Endothelial cell (in vitro differentiated cells): Measurements from ENCODE around the gene TANGO6. TPM values are rescaled to one million over a fixed set of nuclear protein-coding genes. Genes with fewer than 3 reads are reported as not detected.

Source experiments
- DNase-seq: peaks from one replicate; pipeline ENCODE4 v3.0.0; 2021; ENCODE audit warnings: low spot score
- H3K27ac Mint-ChIP-seq: one replicate; pipeline ENCODE4 v1.8.0; 2021; ENCODE audit warnings: mixed read lengths, inconsistent platforms; ENCODE audit not compliant: unreplicated experiment
- H3K27me3 Mint-ChIP-seq: one replicate; pipeline ENCODE4 v1.8.0; 2021; ENCODE audit warnings: mild to moderate bottlenecking, moderate library complexity, mixed read lengths, inconsistent platforms; ENCODE audit not compliant: unreplicated experiment
- H3K36me3 Mint-ChIP-seq: one replicate; pipeline ENCODE4 v1.8.0; 2021; ENCODE audit warnings: mild to moderate bottlenecking, low read depth, mixed read lengths, inconsistent platforms; ENCODE audit not compliant: unreplicated experiment
- H3K4me1 Mint-ChIP-seq: one replicate; pipeline ENCODE4 v1.8.0; 2021; ENCODE audit warnings: mild to moderate bottlenecking, mixed read lengths, inconsistent platforms; ENCODE audit not compliant: unreplicated experiment
- H3K4me3 Mint-ChIP-seq: one replicate; pipeline ENCODE4 v1.8.0; 2021; ENCODE audit warnings: mild to moderate bottlenecking, mixed read lengths, inconsistent platforms; ENCODE audit not compliant: unreplicated experiment
- H3K9me3 Mint-ChIP-seq: one replicate; pipeline ENCODE4 v1.8.0; 2021; ENCODE audit warnings: mixed read lengths, inconsistent platforms; ENCODE audit not compliant: unreplicated experiment
- CTCF ChIP-seq: fragments of 200-600 bp; sonication (generic); IDR thresholded peaks from one replicate; pipeline ENCODE4 v1.5.0; 2021; ENCODE audit warnings: antibody characterized with exemption; ENCODE audit not compliant: unreplicated experiment
- total RNA-seq: library from RNA; stranded (reverse); fragmentation: NEBNext Ultra II Directional; extraction: Animal tissue kit (Norgen Biotek cat#: 25700); gene quantifications from one replicate; pipeline ENCODE4 v1.2.1, GENCODE V29; 2021; ENCODE audit not compliant: unreplicated experiment

Gene TANGO6
- total RNA-seq, 1 donor from 2014 or later: 10.4 TPM

GRCh38 chr16:68934402-68934801, 91.1 kb downstream of the TANGO6 start:
- no peaks in the 10 kb centered on the region for H3K4me1 Mint-ChIP-seq
- TF ChIP-seq CTCF: no peak
- no peak for DNase-seq
- no peaks in the 10 kb centered on the region for H3K9me3 Mint-ChIP-seq
- no peaks in the 10 kb centered on the region for H3K27me3 Mint-ChIP-seq
- H3K36me3 Mint-ChIP-seq: no peaks in the 10 kb centered on the region
- no peak overlapping the region for H3K27ac Mint-ChIP-seq
- no peak overlapping the region for H3K4me3 Mint-ChIP-seq

- Mint-ChIP-seq H3K27me3 (no peaks in the 10 kb centered on the region), H3K4me1 (no peaks in the 10 kb centered on the region), H3K4me3 (no peak overlapping the region), H3K9me3 (no peaks in the 10 kb centered on the region), H3K27ac (no peak overlapping the region), H3K36me3 (no peaks in the 10 kb centered on the region)
- TF ChIP-seq CTCF: no peak
- no peak for DNase-seq
Observed at GRCh38 chr16:68935008-68935407, 91.7 kb downstream of the TANGO6 start.

GRCh38 chr16:68936736-68937631, 93.7 kb downstream of the TANGO6 start:
- Mint-ChIP-seq H3K36me3 (no peaks in the 10 kb centered on the region), H3K27me3 (no peaks in the 10 kb centered on the region), H3K4me3 (no peak overlapping the region), H3K9me3 (no peaks in the 10 kb centered on the region), H3K27ac (no peak overlapping the region), H3K4me1 (no peaks in the 10 kb centered on the region)
- DNase-seq: no peak
- TF ChIP-seq CTCF: no peak

GRCh38 chr16:68939692-68940320, 96.5 kb downstream of the TANGO6 start:
- no peak for DNase-seq
- Mint-ChIP-seq H3K9me3 (no peaks in the 10 kb centered on the region), H3K27ac (no peak overlapping the region), H3K4me3 (no peak overlapping the region), H3K4me1 (no peaks in the 10 kb centered on the region), H3K27me3 (no peaks in the 10 kb centered on the region), H3K36me3 (no peaks in the 10 kb centered on the region)
- no peak for TF ChIP-seq CTCF

- Mint-ChIP-seq H3K36me3 (no peaks in the 10 kb centered on the region), H3K27ac (no peak overlapping the region), H3K4me3 (no peak overlapping the region), H3K27me3 (no peaks in the 10 kb centered on the region), H3K4me1 (no peaks in the 10 kb centered on the region), H3K9me3 (no peaks in the 10 kb centered on the region)
- no peak for TF ChIP-seq CTCF
- DNase-seq: no peak
Observed at GRCh38 chr16:68940816-68941215, 97.5 kb downstream of the TANGO6 start.
